ENCODE results near the gene SHISA7. TPM values are rescaled to one million over a fixed set of nuclear protein-coding genes. Genes with fewer than 3 reads are reported as not detected.

Gene SHISA7
- total RNA-seq, 1 donor from 2014 or later, result not detected

DNA sequence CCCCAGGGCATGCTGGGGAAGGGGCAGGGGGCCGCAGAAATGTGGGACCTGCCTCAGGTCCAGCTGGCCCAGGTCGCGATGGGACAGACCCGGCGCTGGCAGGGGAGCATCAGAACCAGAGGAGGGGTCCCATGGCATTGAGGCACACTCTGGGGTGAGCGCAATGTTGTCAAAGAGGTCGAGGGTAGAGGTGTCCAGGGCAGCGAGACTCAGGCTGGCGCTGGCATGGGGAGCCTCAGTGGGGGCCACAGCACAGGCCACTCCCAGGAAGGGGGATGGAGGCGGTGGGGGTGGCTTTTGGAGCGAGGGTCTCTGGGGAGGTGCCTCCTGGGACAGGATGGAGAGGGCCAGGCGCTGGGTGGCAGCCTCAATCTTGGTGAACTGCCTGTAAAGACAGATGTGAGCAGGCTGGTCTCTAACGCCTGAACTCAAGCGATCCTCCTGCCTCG is 20.5 kb upstream of the SHISA7 start:
- Mint-ChIP-seq H3K27me3 (ENCODE audit: low read depth) (peaks cover 2% of the 10 kb centered on the region), H3K27ac (ENCODE audit: unreplicated experiment) (no peak overlapping the region), H3K4me3 (ENCODE audit: unreplicated experiment) (no peak overlapping the region), H3K36me3 (ENCODE audit: low read depth) (no peaks in the 10 kb centered on the region), H3K4me1 (ENCODE audit: low read depth) (peaks cover 37% of the 10 kb centered on the region), H3K9me3 (ENCODE audit: low read depth) (no peaks in the 10 kb centered on the region)
- DNase-seq (ENCODE audit: low spot score), result peak; percentile 80
- TF ChIP-seq, protein P1, sequence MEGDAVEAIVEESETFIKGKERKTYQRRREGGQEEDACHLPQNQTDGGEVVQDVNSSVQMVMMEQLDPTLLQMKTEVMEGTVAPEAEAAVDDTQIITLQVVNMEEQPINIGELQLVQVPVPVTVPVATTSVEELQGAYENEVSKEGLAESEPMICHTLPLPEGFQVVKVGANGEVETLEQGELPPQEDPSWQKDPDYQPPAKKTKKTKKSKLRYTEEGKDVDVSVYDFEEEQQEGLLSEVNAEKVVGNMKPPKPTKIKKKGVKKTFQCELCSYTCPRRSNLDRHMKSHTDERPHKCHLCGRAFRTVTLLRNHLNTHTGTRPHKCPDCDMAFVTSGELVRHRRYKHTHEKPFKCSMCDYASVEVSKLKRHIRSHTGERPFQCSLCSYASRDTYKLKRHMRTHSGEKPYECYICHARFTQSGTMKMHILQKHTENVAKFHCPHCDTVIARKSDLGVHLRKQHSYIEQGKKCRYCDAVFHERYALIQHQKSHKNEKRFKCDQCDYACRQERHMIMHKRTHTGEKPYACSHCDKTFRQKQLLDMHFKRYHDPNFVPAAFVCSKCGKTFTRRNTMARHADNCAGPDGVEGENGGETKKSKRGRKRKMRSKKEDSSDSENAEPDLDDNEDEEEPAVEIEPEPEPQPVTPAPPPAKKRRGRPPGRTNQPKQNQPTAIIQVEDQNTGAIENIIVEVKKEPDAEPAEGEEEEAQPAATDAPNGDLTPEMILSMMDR (IDR thresholded peaks at IDR 0.05), result no peak

DNA sequence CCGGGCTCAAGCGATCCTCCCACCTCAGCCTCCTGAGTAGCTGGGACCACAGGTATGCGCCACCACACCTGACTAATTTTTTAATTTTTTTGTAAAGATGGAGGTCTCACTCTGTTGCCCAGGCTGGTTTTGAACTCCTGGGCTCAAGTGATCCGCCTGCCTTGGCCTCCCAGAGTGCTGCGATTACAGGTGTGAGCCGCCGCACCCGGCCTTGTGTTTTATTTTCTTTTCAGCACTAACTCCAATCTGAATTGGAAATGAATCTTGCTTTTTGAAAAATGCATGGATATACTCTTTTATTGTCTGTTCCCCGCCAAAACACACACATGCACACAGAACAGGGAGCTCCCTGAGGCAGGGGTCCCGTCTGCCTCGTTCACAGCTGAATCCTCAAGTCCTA is 19.6 kb upstream of the SHISA7 start:
- DNase-seq (ENCODE audit: low spot score), result no peak
- H3K9me3 Mint-ChIP-seq (ENCODE audit: low read depth), result no peaks in the 10 kb centered on the region
- TF ChIP-seq, protein P1 (IDR thresholded peaks at IDR 0.05), result no peak
- no peaks in the 10 kb centered on the region for H3K36me3 Mint-ChIP-seq (ENCODE audit: low read depth)
- H3K4me1 Mint-ChIP-seq (ENCODE audit: low read depth), result peaks cover 34% of the 10 kb centered on the region
- peaks cover 2% of the 10 kb centered on the region for H3K27me3 Mint-ChIP-seq (ENCODE audit: low read depth)
- H3K4me3 Mint-ChIP-seq (ENCODE audit: unreplicated experiment), result peak overlapping the region; percentile 89
- H3K27ac Mint-ChIP-seq (ENCODE audit: unreplicated experiment), result no peak overlapping the region

DNA sequence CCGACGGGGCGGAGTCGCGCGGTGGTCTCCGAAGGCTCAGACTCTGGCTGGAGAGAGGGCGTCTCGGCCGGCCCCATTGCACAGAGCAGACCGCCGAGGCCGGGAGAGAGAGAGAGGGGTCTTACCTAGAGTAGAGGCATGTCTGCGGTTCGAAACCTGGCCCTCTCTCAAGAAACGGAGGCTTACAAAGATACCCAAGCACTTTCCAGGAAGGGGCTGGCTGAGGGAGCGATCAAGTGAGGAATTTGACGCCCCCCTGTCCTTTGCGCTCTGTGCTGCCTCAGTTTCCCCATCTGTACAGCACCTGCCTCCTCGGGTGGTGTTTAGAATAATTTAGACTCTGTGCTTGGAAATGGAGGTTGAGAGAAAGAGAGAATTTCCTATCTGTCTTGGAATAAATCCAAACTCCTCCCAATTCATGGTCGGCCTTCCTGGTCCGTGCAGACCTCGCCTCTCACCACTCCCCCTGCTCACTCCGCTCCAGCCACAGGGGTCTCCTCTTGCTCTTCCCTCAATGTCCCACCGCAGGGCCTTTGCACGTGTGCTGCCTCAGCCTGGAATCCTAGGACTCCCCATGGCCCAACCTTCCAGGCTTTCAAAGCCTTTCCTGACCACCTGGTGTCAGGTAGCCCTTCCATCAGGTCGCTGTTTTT is 19.0 kb upstream of the SHISA7 start:
- Mint-ChIP-seq H3K36me3 (ENCODE audit: low read depth) (no peaks in the 10 kb centered on the region), H3K4me3 (ENCODE audit: unreplicated experiment) (peak overlapping the region; percentile 89), H3K27me3 (ENCODE audit: low read depth) (peaks cover 2% of the 10 kb centered on the region), H3K9me3 (ENCODE audit: low read depth) (no peaks in the 10 kb centered on the region), H3K4me1 (ENCODE audit: low read depth) (peaks cover 30% of the 10 kb centered on the region), H3K27ac (ENCODE audit: unreplicated experiment) (peak overlapping the region; percentile 90)
- DNase-seq (ENCODE audit: low spot score), result no peak
- TF ChIP-seq, protein P1 (IDR thresholded peaks at IDR 0.05), result no peak

- TF ChIP-seq, protein P1 (IDR thresholded peaks at IDR 0.05), result no peak
- no peaks in the 10 kb centered on the region for H3K36me3 Mint-ChIP-seq (ENCODE audit: low read depth)
Measured at GRCh38 chr19:55461259-55461973, 18.3 kb upstream of the SHISA7 start, which contains the start of gene ISOC2. ISOC2 (minus strand) TSS chr19:55461642; CDS start chr19:55456486, 5,156 bp downstream.

DNA sequence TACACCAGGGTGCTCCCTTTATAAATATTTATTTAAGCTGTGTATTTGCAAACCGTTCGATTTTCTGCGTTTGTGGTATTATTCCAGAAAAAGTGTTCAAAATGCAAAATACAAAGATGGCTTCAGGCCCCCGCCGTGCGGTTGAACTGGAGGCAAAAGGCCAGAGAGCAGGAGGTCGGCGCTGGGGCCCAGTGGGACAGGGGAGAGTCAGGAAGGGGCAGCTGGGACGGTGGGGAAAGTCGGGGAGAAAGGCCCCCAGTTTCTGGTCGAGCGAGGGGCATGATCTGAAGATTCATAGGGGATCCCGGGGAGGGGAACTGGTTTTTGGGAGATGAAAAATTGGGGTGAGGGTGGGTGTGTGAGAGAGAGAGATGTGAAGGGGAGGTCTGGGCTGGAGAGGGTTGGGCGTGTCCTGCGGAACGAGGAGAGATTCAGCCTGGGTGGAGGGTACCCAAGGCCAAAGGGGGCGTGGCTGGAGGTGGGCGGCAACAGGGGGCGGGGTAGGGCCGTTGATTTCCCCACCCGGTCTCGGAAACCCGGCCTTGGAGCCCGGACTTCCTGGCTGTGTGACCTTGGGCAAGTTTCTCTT is 17.7 kb upstream of the SHISA7 start:
- H3K27me3 Mint-ChIP-seq (ENCODE audit: low read depth), result peaks cover 2% of the 10 kb centered on the region
- no peak for DNase-seq (ENCODE audit: low spot score)
- H3K4me3 Mint-ChIP-seq (ENCODE audit: unreplicated experiment), result peak overlapping the region; percentile 89
- H3K36me3 Mint-ChIP-seq (ENCODE audit: low read depth), result no peaks in the 10 kb centered on the region
- H3K4me1 Mint-ChIP-seq (ENCODE audit: low read depth), result peaks cover 30% of the 10 kb centered on the region
- no peaks in the 10 kb centered on the region for H3K9me3 Mint-ChIP-seq (ENCODE audit: low read depth)
- peak overlapping the region; percentile 90 for H3K27ac Mint-ChIP-seq (ENCODE audit: unreplicated experiment)
- TF ChIP-seq, protein P1 (IDR thresholded peaks at IDR 0.05), result no peak

More at GRCh38 chr19:55461259-55461973, 18.3 kb upstream of the SHISA7 start, which contains the start of gene ISOC2:
- DNase-seq (ENCODE audit: low spot score), result peak; percentile 100
- Mint-ChIP-seq H3K27ac (ENCODE audit: unreplicated experiment) (peak within 1 kb of the TSS; percentile 90), H3K4me3 (ENCODE audit: unreplicated experiment) (peak within 1 kb of the TSS; percentile 89), H3K9me3 (ENCODE audit: low read depth) (no peaks in the 10 kb centered on the region), H3K4me1 (ENCODE audit: low read depth) (peaks cover 30% of the 10 kb centered on the region), H3K27me3 (ENCODE audit: low read depth) (peaks cover 2% of the 10 kb centered on the region)
